Activated T-cell treated with anti-CD3 and anti-CD28 coated beads, Interleukin-2, amount 50 U/mL, for 24 hours (primary cell): ENCODE data around the gene SLC5A9.
"Not testable (repeated sequence)": the region's sequence is repeated elsewhere in the genome, so short reads cannot be mapped to it uniquely, and the experiment has no call there.

Experiments
- DNase-seq: peaks from one replicate; pipeline ENCODE4 v3.0.0-alpha.2; 2020
- H3K27ac Mint-ChIP-seq: 2 replicates; pipeline ENCODE4 v1.8.0; 2020; ENCODE audit warnings: mild to moderate bottlenecking, mixed read lengths
- H3K27me3 Mint-ChIP-seq: 2 replicates; pipeline ENCODE4 v1.8.0; 2020; ENCODE audit warnings: mixed read lengths
- H3K36me3 Mint-ChIP-seq: 2 replicates; pipeline ENCODE4 v1.8.0; 2020; ENCODE audit warnings: low read depth, mixed read lengths
- H3K4me1 Mint-ChIP-seq: 2 replicates; pipeline ENCODE4 v1.8.0; 2020; ENCODE audit warnings: low read depth, mixed read lengths
- H3K4me3 Mint-ChIP-seq: 2 replicates; pipeline ENCODE4 v1.8.0; 2020; ENCODE audit warnings: mild to moderate bottlenecking, moderate library complexity, mixed read lengths
- H3K9me3 Mint-ChIP-seq: 2 replicates; pipeline ENCODE4 v1.8.0; 2020; ENCODE audit warnings: mixed read lengths

The SLC5A9 gene

DNA sequence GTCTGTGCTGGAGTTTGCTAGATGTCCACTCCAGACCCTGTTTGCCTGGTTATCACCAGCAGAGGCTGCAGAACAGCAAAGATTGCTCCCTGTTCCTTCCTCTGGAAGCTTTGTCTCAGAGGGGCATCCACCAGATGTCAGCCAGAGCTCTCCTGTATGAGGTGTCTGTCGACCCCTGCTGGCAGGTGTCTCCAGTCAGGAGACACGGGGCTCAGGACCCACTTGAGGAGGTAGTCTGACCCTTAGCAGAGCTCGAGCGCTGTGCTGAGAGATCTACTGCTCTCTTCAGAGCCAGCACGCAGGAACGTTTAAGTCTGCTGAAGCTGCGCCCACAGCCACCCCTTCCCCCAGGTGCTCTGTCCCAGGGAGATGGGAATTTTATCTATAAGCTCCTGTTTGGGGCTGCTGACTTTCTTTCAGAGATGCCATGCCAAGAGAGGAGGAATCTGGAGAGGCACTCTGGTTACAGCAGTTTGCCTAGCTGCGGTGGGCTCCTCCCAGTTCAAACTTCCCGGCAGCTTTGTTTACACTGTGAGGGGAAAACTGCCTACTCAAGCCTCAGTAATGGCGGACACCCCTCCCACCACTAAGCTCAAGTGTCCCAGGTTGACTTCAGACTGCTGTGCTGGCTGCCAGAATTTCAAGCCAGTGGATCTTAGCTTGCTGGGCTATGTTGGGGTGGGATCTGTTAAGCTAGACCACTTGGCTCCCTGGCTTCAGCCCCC, 62.3 kb downstream of the SLC5A9 start:
- not testable (repeated sequence) for DNase-seq, H3K4me3 Mint-ChIP-seq, H3K4me1 Mint-ChIP-seq, H3K27ac Mint-ChIP-seq, H3K9me3 Mint-ChIP-seq, H3K36me3 Mint-ChIP-seq
- H3K27me3 Mint-ChIP-seq: peaks cover 14% of the 10 kb centered on the region

DNA sequence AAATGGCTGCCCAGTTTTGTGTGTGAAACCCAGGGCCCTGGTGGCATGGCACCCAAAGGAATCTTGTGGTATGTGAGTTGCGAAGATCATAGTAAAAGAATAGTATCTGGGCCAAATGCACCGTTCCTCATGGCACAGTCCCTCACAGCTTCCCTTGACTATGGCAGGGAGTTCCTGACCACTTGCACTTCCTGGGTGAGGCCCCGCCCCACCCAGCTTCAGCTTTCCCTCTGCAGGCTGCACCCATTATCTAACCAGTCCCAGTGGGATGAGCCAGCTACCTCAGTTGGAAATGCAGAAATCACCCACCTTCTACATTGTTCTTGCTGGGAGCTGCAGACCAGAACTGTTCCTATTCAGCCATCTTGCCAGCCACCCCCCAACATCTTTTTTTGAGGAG, 63.0 kb downstream of the SLC5A9 start:
- H3K36me3 Mint-ChIP-seq: no peaks in the 10 kb centered on the region
- peaks cover 11% of the 10 kb centered on the region for H3K27me3 Mint-ChIP-seq
- H3K4me3 Mint-ChIP-seq: no peak overlapping the region
- H3K27ac Mint-ChIP-seq: no peak overlapping the region
- DNase-seq: no peak
- H3K9me3 Mint-ChIP-seq: peaks cover 5% of the 10 kb centered on the region
- no peaks in the 10 kb centered on the region for H3K4me1 Mint-ChIP-seq

DNA sequence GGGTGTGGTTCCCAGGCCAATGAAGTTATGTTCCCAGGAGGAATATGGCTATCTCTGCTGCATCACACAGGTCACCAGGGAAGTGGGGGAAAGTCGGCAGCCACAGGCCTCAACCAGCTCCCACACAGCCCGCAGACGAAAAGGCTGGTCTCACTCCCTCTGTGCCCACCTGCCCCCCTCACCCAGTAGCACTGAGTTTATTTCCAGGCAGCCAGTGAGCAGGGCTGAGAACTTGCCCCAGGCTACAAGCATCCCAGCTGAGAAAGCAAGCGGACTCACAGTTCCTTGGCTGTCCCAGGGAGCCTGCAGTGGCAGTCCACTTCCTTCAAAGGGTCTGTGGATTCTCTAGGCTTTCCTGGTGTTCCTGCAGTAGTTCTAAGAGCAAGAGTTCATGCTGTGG, 68.9 kb downstream of the SLC5A9 start:
- Mint-ChIP-seq H3K36me3 (no peaks in the 10 kb centered on the region), H3K9me3 (no peaks in the 10 kb centered on the region), H3K27ac (no peak overlapping the region), H3K4me3 (no peak overlapping the region), H3K27me3 (no peaks in the 10 kb centered on the region), H3K4me1 (no peaks in the 10 kb centered on the region)
- no peak for DNase-seq

DNA sequence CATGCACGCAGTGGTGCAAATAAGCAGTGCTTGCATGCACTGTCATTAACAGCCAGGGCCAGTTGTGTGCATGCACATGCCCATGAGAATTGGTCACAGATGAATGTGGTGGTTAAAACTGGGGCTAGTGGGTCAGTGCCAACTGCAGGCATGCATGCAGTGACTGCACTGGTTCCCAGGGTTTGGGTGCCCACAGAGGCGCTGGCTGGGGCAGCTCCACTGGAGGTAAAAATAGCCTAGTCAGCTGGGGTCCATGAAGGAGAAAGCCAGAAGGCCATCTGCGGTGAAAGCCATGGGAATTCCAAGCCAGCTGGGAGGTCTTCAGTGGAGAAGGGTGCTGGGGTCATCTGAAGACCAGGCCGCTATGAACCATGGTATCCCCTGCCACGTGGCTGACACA, 70.2 kb downstream of the SLC5A9 start:
- Mint-ChIP-seq H3K27ac (no peak overlapping the region), H3K4me3 (no peak overlapping the region), H3K36me3 (no peaks in the 10 kb centered on the region), H3K4me1 (no peaks in the 10 kb centered on the region), H3K9me3 (no peaks in the 10 kb centered on the region), H3K27me3 (no peaks in the 10 kb centered on the region)
- no peak for DNase-seq

DNA sequence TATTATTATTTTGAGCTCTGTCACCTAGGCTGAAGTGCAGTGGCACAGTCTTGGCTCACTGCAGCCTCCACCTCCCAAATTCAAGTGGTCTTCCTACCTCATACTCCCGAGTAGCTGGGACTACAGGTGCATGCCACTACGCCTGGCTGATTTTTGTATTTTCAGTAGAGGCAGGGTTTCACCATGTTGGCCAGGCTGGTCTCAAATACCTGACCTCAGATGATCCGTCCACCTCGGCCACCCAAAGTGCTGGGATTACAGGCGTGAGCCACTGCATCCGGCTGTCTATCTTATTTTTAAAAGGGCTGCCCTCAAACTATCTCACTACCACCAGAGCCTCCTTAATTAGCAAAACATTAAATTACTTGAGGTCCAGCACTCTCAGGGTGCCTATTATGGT, 71.6 kb downstream of the SLC5A9 start:
- not testable (repeated sequence) for H3K36me3 Mint-ChIP-seq, H3K4me1 Mint-ChIP-seq, DNase-seq, H3K9me3 Mint-ChIP-seq, H3K27me3 Mint-ChIP-seq, H3K4me3 Mint-ChIP-seq, H3K27ac Mint-ChIP-seq

DNA sequence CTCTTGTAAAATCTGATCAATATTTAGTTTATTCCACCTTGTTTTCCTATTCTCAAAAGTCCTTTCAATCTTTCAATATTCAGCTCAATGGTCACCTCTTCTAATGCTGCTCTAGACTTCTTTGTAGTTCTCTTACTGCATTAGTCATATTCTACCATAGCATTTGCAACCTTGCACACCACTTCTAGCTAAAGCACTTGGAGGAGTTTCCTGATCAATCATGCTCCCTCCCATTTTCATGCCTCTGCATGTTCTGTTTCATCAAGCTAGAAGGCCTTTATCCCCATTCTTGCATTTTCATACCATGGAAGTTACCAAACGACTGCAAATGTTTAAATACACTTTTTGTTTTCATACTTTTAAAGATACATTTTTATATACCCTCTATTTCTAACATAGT, 72.1 kb downstream of the SLC5A9 start:
- no peak for DNase-seq
- H3K36me3 Mint-ChIP-seq: no peaks in the 10 kb centered on the region
- no peaks in the 10 kb centered on the region for H3K27me3 Mint-ChIP-seq
- no peak overlapping the region for H3K27ac Mint-ChIP-seq
- H3K4me1 Mint-ChIP-seq: no peaks in the 10 kb centered on the region
- H3K4me3 Mint-ChIP-seq: no peak overlapping the region
- H3K9me3 Mint-ChIP-seq: no peaks in the 10 kb centered on the region
